Body of pancreas (tissue), 4 donors: ENCODE data around the gene LDAH. TPM values are rescaled to one million over a fixed set of nuclear protein-coding genes. Genes with fewer than 3 reads are reported as not detected.

Experiments used
- ATAC-seq: fragments of 150-250 bp; one replicate; pipeline ENCODE4 v1.9.1; 2016
- DNase-seq, 4 donors: peaks; one replicate each; pipeline ENCODE4 v3.0.0-alpha.2; 2019
- H3K27ac ChIP-seq, 4 donors: fragments of 200-600 bp; sonication (generic); 1 replicate in 3 of 4; 2 replicates in 1 of 4; pipeline versions ENCODE4 v1.5.1 to v1.6.1; 2016 to 2019; ENCODE audit warnings: mild to moderate bottlenecking in 1 of 4, mixed read lengths in 1 of 4, moderate library complexity in 1 of 4
- H3K27me3 ChIP-seq, 2 donors: fragments of 200-600 bp; sonication (generic); one replicate each; pipeline ENCODE4 v1.6.0; 2016; ENCODE audit warnings: mild to moderate bottlenecking in 1 of 2
- H3K36me3 ChIP-seq, 2 donors: fragments of 200-600 bp; sonication (generic); replicated peaks in 1 of 2; 2 replicates each; pipeline ENCODE4 v1.5.1; 2016; ENCODE audit warnings: low read depth in 2 of 2; ENCODE audit not compliant: insufficient read depth in 1 of 2
- H3K4me1 ChIP-seq: fragments of 200-600 bp; sonication (generic); one replicate; pipeline ENCODE4 v1.6.0; 2016
- H3K4me3 ChIP-seq, 2 donors: fragments of 200-600 bp; sonication (generic); 1 replicate in 1 of 2; 2 replicates in 1 of 2; pipeline ENCODE4 v1.5.1; 2016 to 2019
- H3K9me3 ChIP-seq, 3 donors: fragments of 200-600 bp; sonication (generic); 1 replicate in 2 of 3; 2 replicates in 1 of 3; pipeline ENCODE4 v1.5.1; 2016
- CTCF ChIP-seq, 7 experiments: fragments of 450-650 bp in 4 of 7; fragments of 200-600 bp in 3 of 7; sonication (generic) in 3 of 7; IDR thresholded peaks; one replicate each; pipeline ENCODE4 v1.5.1; 2016 to 2019; ENCODE audit warnings: antibody characterized with exemption in 7 of 7
- POLR2A ChIP-seq, 3 donors: fragments of 450-650 bp; IDR thresholded peaks; one replicate each; pipeline ENCODE4 v1.6.1; 2016; ENCODE audit warnings: antibody characterized with exemption in 3 of 3, mild to moderate bottlenecking in 2 of 3
- WGBS, 2 donors: methylation state at CpG; one replicate each; pipeline ENCODE4 v1.1.5; 2017; 5-methylcytosine and 5-hydroxymethylcytosine counted together
- intact Hi-C: fragments of 100-400 bp; cut with DNase I; formaldehyde crosslinking; loops from one replicate; pipeline ENCODE4 v1.15.1; 2023
- total RNA-seq, 2 donors: library from RNA; depleted of rRNA; stranded (reverse); fragments of >200 nt; gene quantifications; one replicate each; pipeline ENCODE4 v1.1.0, GENCODE V29; 2016

LDAH gene
- total RNA-seq, 2 donors from 2014 or later, result 6.9 to 10.6 TPM

DNA sequence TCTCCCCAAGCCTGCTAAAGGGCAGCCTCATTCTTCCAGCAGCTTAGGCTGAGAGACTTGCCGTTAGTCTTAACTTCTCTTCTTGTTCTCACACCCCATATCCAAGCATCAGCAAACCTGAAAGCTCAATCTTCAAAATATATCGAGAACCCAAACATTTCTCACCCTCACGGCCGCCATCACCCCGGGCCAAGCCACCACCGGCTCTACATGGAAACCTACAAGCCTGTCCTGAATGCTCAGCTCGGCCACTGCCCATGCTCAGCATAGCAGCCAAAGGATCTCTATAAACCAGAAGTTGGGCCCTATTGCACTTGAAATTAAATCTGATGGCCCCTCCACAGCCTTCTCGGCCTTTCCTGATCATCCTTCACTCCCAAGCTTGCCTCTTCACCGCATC, 174.1 kb downstream of the LDAH start:
- no peak for TF ChIP-seq POLR2A (IDR thresholded peaks at IDR 0.05)
- TF ChIP-seq CTCF (IDR thresholded peaks at IDR 0.05), result no peak
- 95 to 96% methylated on average over 9 of the region's 9 CpGs for WGBS, 2 donors
- Histone ChIP-seq H3K4me1 (peaks cover 26% of the 10 kb centered on the region), H3K36me3 (no peaks in the 10 kb centered on the region), H3K4me3 (no peak overlapping the region), H3K27ac (no peak overlapping the region), H3K9me3 (no peaks in the 10 kb centered on the region), H3K27me3 (no peaks in the 10 kb centered on the region)
- intact Hi-C loops, result no loop called here
- DNase-seq, result no peak
- ATAC-seq, result no peak

DNA sequence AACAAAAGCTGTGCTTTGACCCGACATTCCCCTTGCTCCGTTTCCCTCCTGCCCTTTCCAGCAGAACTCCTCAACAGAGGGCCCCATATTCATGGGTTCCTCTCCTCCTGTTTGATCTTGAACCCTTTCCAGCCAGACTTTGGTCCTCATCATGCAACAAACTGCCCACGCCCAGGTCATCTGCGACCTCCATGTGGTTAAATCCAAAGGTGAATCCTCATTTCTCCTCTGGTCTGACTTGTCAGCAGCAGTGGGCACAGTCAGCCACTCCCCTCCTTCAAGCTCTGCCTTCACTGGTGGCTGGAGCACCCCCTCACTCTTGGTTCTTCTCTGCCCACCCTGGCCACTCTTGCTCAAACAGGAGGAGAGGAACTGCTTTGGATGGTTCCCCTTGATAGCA, 174.7 kb downstream of the LDAH start:
- no peaks in the 10 kb centered on the region for H3K9me3 ChIP-seq
- H3K4me3 ChIP-seq, result no peak overlapping the region
- H3K27me3 ChIP-seq, result no peaks in the 10 kb centered on the region
- H3K36me3 ChIP-seq, result no peaks in the 10 kb centered on the region
- DNase-seq (no peak), ATAC-seq (no peak)
- H3K4me1 ChIP-seq, result peaks cover 26% of the 10 kb centered on the region
- no peak overlapping the region for H3K27ac ChIP-seq
- 93% methylated on average over 4 of the region's 4 CpGs for WGBS, 2 donors
- intact Hi-C loops, result no loop called here
- TF ChIP-seq POLR2A (IDR thresholded peaks at IDR 0.05) (no peak), CTCF (IDR thresholded peaks at IDR 0.05) (no peak)

DNA sequence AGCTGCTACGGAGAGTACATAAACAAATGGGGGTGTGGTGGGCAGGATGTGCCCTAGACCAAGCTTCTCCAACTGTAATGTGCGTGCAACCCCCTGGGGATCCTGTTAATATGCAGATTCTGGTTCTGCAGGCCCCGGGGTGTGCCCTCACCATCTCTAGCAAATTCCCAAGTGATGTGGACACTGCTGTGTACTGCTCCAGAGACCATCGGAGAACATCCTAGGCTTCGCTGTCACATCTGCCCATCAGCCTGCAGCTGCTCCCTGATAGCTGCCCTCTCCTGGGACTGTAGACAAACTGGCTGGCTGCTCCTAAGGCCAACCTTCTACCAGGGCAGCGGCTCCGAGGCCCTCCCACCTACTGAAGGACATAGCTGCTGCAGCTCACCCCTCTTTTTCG, 175.2 kb downstream of the LDAH start:
- DNase-seq (no peak), ATAC-seq (no peak)
- TF ChIP-seq CTCF (IDR thresholded peaks at IDR 0.05) (no peak), POLR2A (IDR thresholded peaks at IDR 0.05) (no peak)
- intact Hi-C loops, result no loop called here
- Histone ChIP-seq H3K4me3 (no peak overlapping the region), H3K4me1 (peaks cover 26% of the 10 kb centered on the region), H3K27me3 (no peaks in the 10 kb centered on the region), H3K36me3 (no peaks in the 10 kb centered on the region), H3K27ac (no peak overlapping the region), H3K9me3 (no peaks in the 10 kb centered on the region)
- 88 to 94% methylated on average over 8 of the region's 8 CpGs for WGBS, 2 donors

- intact Hi-C loops, result no loop called here
- DNase-seq, result no peak
These were observed 175.7 kb downstream of the LDAH start for GRCh38 chr2:20647211-20647610.

More at GRCh38 chr2:20647211-20647610, 175.7 kb downstream of the LDAH start:
- TF ChIP-seq CTCF (IDR thresholded peaks at IDR 0.05) (no peak), POLR2A (IDR thresholded peaks at IDR 0.05) (no peak)
- Histone ChIP-seq H3K9me3 (no peaks in the 10 kb centered on the region), H3K36me3 (no peaks in the 10 kb centered on the region), H3K4me3 (no peak overlapping the region), H3K27me3 (no peaks in the 10 kb centered on the region), H3K4me1 (peaks cover 27% of the 10 kb centered on the region), H3K27ac (no peak overlapping the region)
- WGBS, 2 donors, result 83 to 86% methylated on average over 2 to 3 of the region's 3 CpGs
- ATAC-seq, result no peak
